Measurements from ENCODE around the gene ERP44.

The ERP44 gene

GRCh38 chr9:99954819-99955218 is 144.0 kb downstream of the ERP44 start:
- H3K27ac Mint-ChIP-seq, result no peak overlapping the region
- H3K9me3 Mint-ChIP-seq, result no peaks in the 10 kb centered on the region
- peaks cover 3% of the 10 kb centered on the region for H3K4me1 Mint-ChIP-seq
- ATAC-seq (ENCODE audit: low read depth), result no peak
- peaks cover 20% of the 10 kb centered on the region for H3K36me3 Mint-ChIP-seq
- no peaks in the 10 kb centered on the region for H3K27me3 Mint-ChIP-seq
- no peak overlapping the region for H3K4me3 Mint-ChIP-seq
- DNase-seq (ENCODE audit: low spot score in 2 of 2), result no peak

- no peak for DNase-seq (ENCODE audit: low spot score in 2 of 2)
- H3K4me3 Mint-ChIP-seq, result no peak overlapping the region
- H3K27me3 Mint-ChIP-seq, result no peaks in the 10 kb centered on the region
- peaks cover 20% of the 10 kb centered on the region for H3K36me3 Mint-ChIP-seq
- H3K27ac Mint-ChIP-seq, result no peak overlapping the region
- H3K9me3 Mint-ChIP-seq, result no peaks in the 10 kb centered on the region
- ATAC-seq (ENCODE audit: low read depth), result no peak
- H3K4me1 Mint-ChIP-seq, result peaks cover 3% of the 10 kb centered on the region
Observed at GRCh38 chr9:99953861-99954507, 144.8 kb downstream of the ERP44 start.

- H3K27me3 Mint-ChIP-seq, result no peaks in the 10 kb centered on the region
- ATAC-seq (ENCODE audit: low read depth), result no peak
- no peak for DNase-seq (ENCODE audit: low spot score in 2 of 2)
- H3K4me1 Mint-ChIP-seq, result peaks cover 5% of the 10 kb centered on the region
- H3K27ac Mint-ChIP-seq, result no peak overlapping the region
- no peaks in the 10 kb centered on the region for H3K9me3 Mint-ChIP-seq
- no peak overlapping the region for H3K4me3 Mint-ChIP-seq
- H3K36me3 Mint-ChIP-seq, result peaks cover 14% of the 10 kb centered on the region
Observed at GRCh38 chr9:99948896-99949295, 149.9 kb downstream of the ERP44 start.

GRCh38 chr9:99948482-99948881 is 150.3 kb downstream of the ERP44 start:
- DNase-seq (ENCODE audit: low spot score in 2 of 2), result no peak
- H3K4me1 Mint-ChIP-seq, result peaks cover 5% of the 10 kb centered on the region
- H3K27ac Mint-ChIP-seq, result no peak overlapping the region

GRCh38 chr9:99947395-99947794 is 151.4 kb downstream of the ERP44 start:
- no peak overlapping the region for H3K27ac Mint-ChIP-seq
- no peaks in the 10 kb centered on the region for H3K27me3 Mint-ChIP-seq
- H3K9me3 Mint-ChIP-seq, result no peaks in the 10 kb centered on the region
- no peak for ATAC-seq (ENCODE audit: low read depth)
- no peak for DNase-seq (ENCODE audit: low spot score in 2 of 2)
- H3K4me1 Mint-ChIP-seq, result peaks cover 2% of the 10 kb centered on the region
- no peak overlapping the region for H3K4me3 Mint-ChIP-seq
- peaks cover 13% of the 10 kb centered on the region for H3K36me3 Mint-ChIP-seq

More at GRCh38 chr9:99948482-99948881, 150.3 kb downstream of the ERP44 start:
- Mint-ChIP-seq H3K9me3 (no peaks in the 10 kb centered on the region), H3K36me3 (peaks cover 16% of the 10 kb centered on the region), H3K4me3 (no peak overlapping the region), H3K27me3 (no peaks in the 10 kb centered on the region)
- ATAC-seq (ENCODE audit: low read depth), result no peak

GRCh38 chr9:99936947-99937587 is 161.7 kb downstream of the ERP44 start:
- no peak overlapping the region for H3K27ac Mint-ChIP-seq
- H3K27me3 Mint-ChIP-seq, result no peaks in the 10 kb centered on the region
- no peak for ATAC-seq (ENCODE audit: low read depth)
- H3K4me3 Mint-ChIP-seq, result no peak overlapping the region
- DNase-seq (ENCODE audit: low spot score in 2 of 2), result no peak
- peaks cover 26% of the 10 kb centered on the region for H3K36me3 Mint-ChIP-seq
- peaks cover 13% of the 10 kb centered on the region for H3K9me3 Mint-ChIP-seq
- peaks cover 8% of the 10 kb centered on the region for H3K4me1 Mint-ChIP-seq

- no peak for ATAC-seq (ENCODE audit: low read depth)
- Mint-ChIP-seq H3K9me3 (peaks cover 4% of the 10 kb centered on the region), H3K27ac (no peak overlapping the region), H3K4me1 (peaks cover 4% of the 10 kb centered on the region), H3K36me3 (peaks cover 32% of the 10 kb centered on the region), H3K27me3 (no peaks in the 10 kb centered on the region), H3K4me3 (no peak overlapping the region)
- DNase-seq (ENCODE audit: low spot score in 2 of 2), result no peak
Observed at GRCh38 chr9:99931155-99931840, 167.5 kb downstream of the ERP44 start.

- Mint-ChIP-seq H3K4me1 (no peaks in the 10 kb centered on the region), H3K4me3 (no peak overlapping the region), H3K36me3 (peaks cover 39% of the 10 kb centered on the region), H3K27ac (no peak overlapping the region), H3K27me3 (no peaks in the 10 kb centered on the region), H3K9me3 (peaks cover 3% of the 10 kb centered on the region)
- ATAC-seq (ENCODE audit: low read depth) (no peak), DNase-seq (ENCODE audit: low spot score in 2 of 2) (no peak)
Observed at GRCh38 chr9:99929652-99930051, 169.1 kb downstream of the ERP44 start.

All from memory B cell (primary cell).